SU-DHL-6 (cell line): ENCODE data around the gene TRAPPC10.

Source experiments
- H2AFZ ChIP-seq: fragments of 200-600 bp; sonication (generic); 2 replicates; pipeline ENCODE4 v1.6.1; 2014; ENCODE audit warnings: low read depth, mild to moderate bottlenecking, moderate library complexity, mixed read lengths, antibody characterized with exemption, low read length; ENCODE audit not compliant: severe bottlenecking
- H3F3A ChIP-seq: fragments of 200-600 bp; shearing (Covaris generic); 2 replicates; pipeline ENCODE4 v1.6.0; 2016; ENCODE audit warnings: antibody characterized with exemption, mild to moderate bottlenecking; ENCODE audit not compliant: insufficient read depth
- H3K27ac ChIP-seq: fragments of 200-600 bp; sonication (generic); 2 replicates; pipeline ENCODE4 v1.5.1; 2016; ENCODE audit warnings: low read depth, mild to moderate bottlenecking, low read length, moderate library complexity, mixed read lengths
- H3K27me3 ChIP-seq: fragments of 200-600 bp; sonication (generic), shearing (Covaris generic); 2 replicates; pipeline ENCODE4 v1.6.0; 2014; ENCODE audit warnings: mild to moderate bottlenecking, low read length
- H3K36me3 ChIP-seq: fragments of 200-600 bp; sonication (generic); 2 replicates; pipeline ENCODE4 v1.6.1; 2014; ENCODE audit warnings: mild to moderate bottlenecking, low read length, mixed read lengths
- H3K4me2 ChIP-seq: fragments of 300-600, 200-600 bp; shearing (Covaris generic), sonication (generic); 2 replicates; pipeline ENCODE4 v1.6.0; 2014; ENCODE audit warnings: low read length, low read depth, mild to moderate bottlenecking; ENCODE audit not compliant: poor library complexity, severe bottlenecking
- H3K4me3 ChIP-seq: fragments of 200-600 bp; sonication (generic); 2 replicates; pipeline ENCODE4 v1.5.1; 2014; ENCODE audit warnings: antibody characterized with exemption, low read length, mild to moderate bottlenecking, mixed read lengths; ENCODE audit not compliant: insufficient read depth, poor library complexity, severe bottlenecking
- H3K79me2 ChIP-seq: fragments of 200-600 bp; sonication (generic); 2 replicates; pipeline ENCODE4 v1.6.1; 2014; ENCODE audit warnings: mild to moderate bottlenecking, low read length, moderate library complexity; ENCODE audit not compliant: insufficient read depth
- H3K9ac ChIP-seq: fragments of 200-600 bp; sonication (generic); 2 replicates; pipeline ENCODE4 v1.7.0; 2014; ENCODE audit warnings: mild to moderate bottlenecking, low read length
- H3K9me2 ChIP-seq: fragments of 200-600 bp; sonication (generic); replicated peaks from 2 replicates; pipeline ENCODE4 v1.6.1; 2014; ENCODE audit warnings: low read length; ENCODE audit not compliant: insufficient read depth
- H3K9me3 ChIP-seq: fragments of 200-600 bp; sonication (generic); 2 replicates; pipeline ENCODE4 v1.6.1; 2014; ENCODE audit warnings: low read length, mixed read lengths; ENCODE audit not compliant: insufficient read depth
- H4K20me1 ChIP-seq: fragments of 200-600 bp; sonication (generic); 2 replicates; pipeline ENCODE4 v1.6.1; 2014; ENCODE audit warnings: low read depth, mild to moderate bottlenecking, antibody characterized with exemption, low read length, moderate library complexity, mixed read lengths
- CTCF ChIP-seq: fragments of 200-600 bp; sonication (generic); IDR thresholded peaks from one replicate; pipeline ENCODE4 v1.5.1; 2017; ENCODE audit warnings: antibody characterized with exemption, mild to moderate bottlenecking, low read length, moderate library complexity; ENCODE audit not compliant: insufficient read depth, poor library complexity, severe bottlenecking
- EZH2phosphoT487 ChIP-seq: fragments of 200-600 bp; sonication (generic), shearing (Covaris generic); conservative IDR thresholded peaks from 2 replicates; pipeline ENCODE4 v1.6.1; 2018; ENCODE audit warnings: mild to moderate bottlenecking, antibody characterized with exemption, low read length, moderate library complexity, mixed read lengths

Gene TRAPPC10

GRCh38 chr21:44052071-44052829 is 40.1 kb downstream of the TRAPPC10 start:
- TF ChIP-seq CTCF, result no peak
- no peak for TF ChIP-seq EZH2phosphoT487
- peaks cover 7% of the 10 kb centered on the region; the same call in 1 of the 2 replicates for H3K36me3 ChIP-seq

GRCh38 chr21:44052830-44053226 is 40.7 kb downstream of the TRAPPC10 start:
- no peaks in the 10 kb centered on the region for H3K9me2 ChIP-seq
- no peak overlapping the region for H3K27ac ChIP-seq
- no peak overlapping the region for H3K9ac ChIP-seq
- H3K4me3 ChIP-seq, result no peak overlapping the region
- peaks cover 32% of the 10 kb centered on the region for H3K79me2 ChIP-seq
- no peaks in the 10 kb centered on the region for H4K20me1 ChIP-seq
- H3K4me2 ChIP-seq, result no peak overlapping the region
- H2AFZ ChIP-seq, result no peak overlapping the region
- no peaks in the 10 kb centered on the region for H3F3A ChIP-seq
- peaks cover 7% of the 10 kb centered on the region; the same call in 1 of the 2 replicates for H3K36me3 ChIP-seq
- no peaks in the 10 kb centered on the region for H3K9me3 ChIP-seq
- TF ChIP-seq CTCF (no peak), EZH2phosphoT487 (no peak)
- H3K27me3 ChIP-seq, result no peaks in the 10 kb centered on the region

More at GRCh38 chr21:44052071-44052829, 40.1 kb downstream of the TRAPPC10 start:
- Histone ChIP-seq H3K27ac (no peak overlapping the region), H3K4me2 (no peak overlapping the region), H3K9ac (no peak overlapping the region), H2AFZ (no peak overlapping the region), H3K79me2 (peaks cover 35% of the 10 kb centered on the region), H3F3A (no peaks in the 10 kb centered on the region), H3K9me3 (no peaks in the 10 kb centered on the region), H3K4me3 (no peak overlapping the region), H3K9me2 (no peaks in the 10 kb centered on the region), H4K20me1 (no peaks in the 10 kb centered on the region), H3K27me3 (no peaks in the 10 kb centered on the region)

- Histone ChIP-seq H3K9ac (no peak overlapping the region), H3F3A (no peaks in the 10 kb centered on the region), H3K36me3 (peaks cover 7% of the 10 kb centered on the region; the same call in 1 of the 2 replicates), H3K27me3 (no peaks in the 10 kb centered on the region), H3K79me2 (peaks cover 31% of the 10 kb centered on the region), H3K4me3 (no peak overlapping the region), H2AFZ (no peak overlapping the region), H3K9me2 (no peaks in the 10 kb centered on the region), H4K20me1 (no peaks in the 10 kb centered on the region), H3K4me2 (no peak overlapping the region), H3K27ac (no peak overlapping the region), H3K9me3 (no peaks in the 10 kb centered on the region)
- TF ChIP-seq CTCF (no peak), EZH2phosphoT487 (no peak)
These were observed 41.5 kb downstream of the TRAPPC10 start for GRCh38 chr21:44053567-44053966.
